Neural progenitor cell (in vitro differentiated cells): ENCODE measurements around the gene MIA2. TPM values are rescaled to one million over a fixed set of nuclear protein-coding genes. Genes with fewer than 3 reads are reported as not detected.

ENCODE experiments used
- DNase-seq: peaks from one replicate; pipeline ENCODE4 v3.0.0-alpha.2; 2016; ENCODE audit warnings: low spot score
- H2AFZ ChIP-seq: fragments of 200-600 bp; sonication (generic); replicated peaks from 2 replicates; pipeline ENCODE4 v1.6.1; 2016; ENCODE audit warnings: antibody characterized with exemption
- H3F3A ChIP-seq: fragments of 200-600 bp; sonication (generic); 2 replicates; pipeline ENCODE4 v1.6.1; 2016; ENCODE audit warnings: antibody characterized with exemption, low read depth
- H3K27ac ChIP-seq: fragments of 200-600 bp; sonication (generic); 2 replicates; pipeline ENCODE4 v1.5.1; 2016; ENCODE audit warnings: mild to moderate bottlenecking
- H3K27me3 ChIP-seq: fragments of 200-600 bp; sonication (generic); 2 replicates; pipeline ENCODE4 v1.6.1; 2016; ENCODE audit warnings: mild to moderate bottlenecking, moderate library complexity
- H3K36me3 ChIP-seq: fragments of 200-600 bp; sonication (generic); 2 replicates; pipeline ENCODE4 v1.5.1; 2016
- H3K4me1 ChIP-seq: fragments of 200-600 bp; sonication (generic); 2 replicates; pipeline ENCODE4 v1.6.1; 2016; ENCODE audit warnings: mixed run types
- H3K4me2 ChIP-seq: fragments of 200-600 bp; sonication (generic); 2 replicates; pipeline ENCODE4 v1.6.1; 2016
- H3K4me3 ChIP-seq: fragments of 200-600 bp; sonication (generic); 2 replicates; pipeline ENCODE4 v1.5.1; 2016
- H3K79me2 ChIP-seq: fragments of 200-600 bp; sonication (generic); 2 replicates; pipeline ENCODE4 v1.6.1; 2016; ENCODE audit warnings: low read depth
- H3K9ac ChIP-seq: fragments of 200-600 bp; sonication (generic); 2 replicates; pipeline ENCODE4 v1.6.1; 2016
- H3K9me3 ChIP-seq: fragments of 200-600 bp; sonication (generic); 2 replicates; pipeline ENCODE4 v1.5.1; 2016; ENCODE audit warnings: low read depth
- H4K20me1 ChIP-seq: fragments of 200-600 bp; sonication (generic); 2 replicates; pipeline ENCODE4 v1.6.1; 2016; ENCODE audit warnings: low read depth
- H3K27ac Mint-ChIP-seq: 3 replicates; pipeline ENCODE4 v1.8.0; 2021; ENCODE audit warnings: mixed read lengths
- H3K27me3 Mint-ChIP-seq: 2 replicates; pipeline ENCODE4 v1.8.0; 2022; ENCODE audit warnings: low read depth, mild to moderate bottlenecking, inconsistent platforms, moderate library complexity, mixed read lengths; ENCODE audit not compliant: insufficient read depth
- H3K36me3 Mint-ChIP-seq: 3 replicates; pipeline ENCODE4 v1.8.0; 2021; ENCODE audit warnings: mixed read lengths
- H3K4me1 Mint-ChIP-seq: 3 replicates; pipeline ENCODE4 v1.8.0; 2021; ENCODE audit warnings: mixed read lengths
- H3K4me3 Mint-ChIP-seq: 3 replicates; pipeline ENCODE4 v1.8.0; 2021; ENCODE audit warnings: mild to moderate bottlenecking, moderate library complexity, mixed read lengths
- H3K9me3 Mint-ChIP-seq: 3 replicates; pipeline ENCODE4 v1.8.0; 2020; ENCODE audit warnings: mixed read lengths
- EZH2 ChIP-seq: fragments of 200-600 bp; sonication (generic); IDR thresholded peaks from 2 replicates; pipeline ENCODE4 v1.6.1; 2017; ENCODE audit warnings: antibody characterized with exemption, mild to moderate bottlenecking, moderate library complexity
- EZH2phosphoT487 ChIP-seq: fragments of 200-600 bp; sonication (generic); IDR thresholded peaks from 2 replicates; pipeline ENCODE4 v1.6.1; 2017; ENCODE audit warnings: antibody characterized with exemption
- total RNA-seq: library from RNA; depleted of rRNA; stranded (reverse); fragments of >200 nt; gene quantifications from 2 replicates; pipeline ENCODE4 v1.2.3, GENCODE V29; 2015; ENCODE audit warnings: low replicate concordance
- TF ChIP-seq, protein P1 (sequence below): fragments of 200-600 bp; sonication (generic); IDR thresholded peaks from 2 replicates; pipeline ENCODE4 v1.5.1; 2017; ENCODE audit warnings: antibody characterized with exemption, mild to moderate bottlenecking

The MIA2 gene
- total RNA-seq, 1 donor from 2014 or later, result 13.0 TPM

DNA sequence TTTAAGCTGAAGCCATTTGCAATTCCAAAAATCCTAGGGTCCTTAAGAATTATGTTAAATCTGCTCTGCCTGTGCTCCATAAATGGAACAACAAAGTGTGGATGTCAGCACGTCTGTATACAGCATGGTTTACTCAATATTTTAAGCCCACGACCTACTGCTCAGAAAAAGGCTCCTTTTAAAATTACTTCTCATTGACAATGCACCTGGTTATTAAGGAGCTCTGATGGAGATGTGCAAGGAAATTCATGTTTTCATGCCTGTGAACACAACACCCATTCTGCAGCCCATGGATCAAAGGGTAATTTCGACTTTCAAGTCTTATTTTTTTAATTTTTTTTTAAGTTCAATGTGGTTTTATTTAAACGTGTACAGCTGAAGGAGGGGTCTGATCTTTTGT lies 150.5 kb downstream of the MIA2 start:
- TF ChIP-seq, protein P1, sequence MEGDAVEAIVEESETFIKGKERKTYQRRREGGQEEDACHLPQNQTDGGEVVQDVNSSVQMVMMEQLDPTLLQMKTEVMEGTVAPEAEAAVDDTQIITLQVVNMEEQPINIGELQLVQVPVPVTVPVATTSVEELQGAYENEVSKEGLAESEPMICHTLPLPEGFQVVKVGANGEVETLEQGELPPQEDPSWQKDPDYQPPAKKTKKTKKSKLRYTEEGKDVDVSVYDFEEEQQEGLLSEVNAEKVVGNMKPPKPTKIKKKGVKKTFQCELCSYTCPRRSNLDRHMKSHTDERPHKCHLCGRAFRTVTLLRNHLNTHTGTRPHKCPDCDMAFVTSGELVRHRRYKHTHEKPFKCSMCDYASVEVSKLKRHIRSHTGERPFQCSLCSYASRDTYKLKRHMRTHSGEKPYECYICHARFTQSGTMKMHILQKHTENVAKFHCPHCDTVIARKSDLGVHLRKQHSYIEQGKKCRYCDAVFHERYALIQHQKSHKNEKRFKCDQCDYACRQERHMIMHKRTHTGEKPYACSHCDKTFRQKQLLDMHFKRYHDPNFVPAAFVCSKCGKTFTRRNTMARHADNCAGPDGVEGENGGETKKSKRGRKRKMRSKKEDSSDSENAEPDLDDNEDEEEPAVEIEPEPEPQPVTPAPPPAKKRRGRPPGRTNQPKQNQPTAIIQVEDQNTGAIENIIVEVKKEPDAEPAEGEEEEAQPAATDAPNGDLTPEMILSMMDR, result no peak
- no peak for TF ChIP-seq EZH2
- TF ChIP-seq EZH2phosphoT487, result no peak
- Mint-ChIP-seq H3K36me3 (no peaks in the 10 kb centered on the region), H3K27ac (no peak overlapping the region), H3K4me3 (no peak overlapping the region), H3K4me1 (peaks cover 11% of the 10 kb centered on the region), H3K9me3 (peaks cover 2% of the 10 kb centered on the region), H3K27me3 (peaks cover 5% of the 10 kb centered on the region)
- Histone ChIP-seq H3K36me3 (no peaks in the 10 kb centered on the region), H3K4me3 (no peak overlapping the region), H3K27me3 (no peaks in the 10 kb centered on the region), H3F3A (no peaks in the 10 kb centered on the region), H2AFZ (no peak overlapping the region), H3K27ac (no peak overlapping the region), H3K9me3 (no peaks in the 10 kb centered on the region), H3K79me2 (no peaks in the 10 kb centered on the region), H3K9ac (no peak overlapping the region), H3K4me2 (no peak overlapping the region), H4K20me1 (no peaks in the 10 kb centered on the region), H3K4me1 (no peaks in the 10 kb centered on the region)
- DNase-seq, result no peak

DNA sequence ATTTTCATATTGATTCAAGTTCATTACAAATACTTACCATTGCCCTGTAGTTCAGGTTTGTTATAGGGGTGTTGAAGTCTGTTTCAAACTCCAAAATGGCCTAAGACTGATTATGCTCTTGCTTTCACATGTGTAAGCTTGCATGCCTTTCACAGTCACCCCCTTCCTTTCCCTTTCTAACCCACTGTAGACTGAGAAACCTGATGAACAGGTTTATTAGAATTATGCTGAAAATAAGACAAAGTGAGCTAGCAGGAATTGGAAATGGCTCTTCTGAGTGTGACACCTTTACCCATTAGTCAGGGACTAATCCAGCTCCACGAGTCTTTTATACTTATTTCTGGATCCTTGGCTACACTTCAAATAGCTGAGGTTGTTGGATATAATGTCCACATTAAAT lies 159.6 kb downstream of the MIA2 start:
- Histone ChIP-seq H4K20me1 (no peaks in the 10 kb centered on the region), H3K9me3 (no peaks in the 10 kb centered on the region), H3K27me3 (no peaks in the 10 kb centered on the region), H2AFZ (no peak overlapping the region), H3F3A (peaks cover 4% of the 10 kb centered on the region), H3K79me2 (no peaks in the 10 kb centered on the region), H3K4me3 (no peak overlapping the region), H3K4me2 (no peak overlapping the region), H3K27ac (no peak overlapping the region), H3K4me1 (peaks cover 6% of the 10 kb centered on the region), H3K9ac (no peak overlapping the region), H3K36me3 (no peaks in the 10 kb centered on the region)
- TF ChIP-seq EZH2 (no peak), EZH2phosphoT487 (no peak)
- TF ChIP-seq, protein P1, result no peak
- Mint-ChIP-seq H3K9me3 (no peaks in the 10 kb centered on the region), H3K4me1 (peaks cover 6% of the 10 kb centered on the region), H3K27ac (no peak overlapping the region), H3K36me3 (no peaks in the 10 kb centered on the region), H3K27me3 (no peaks in the 10 kb centered on the region), H3K4me3 (no peak overlapping the region)
- DNase-seq, result no peak

DNA sequence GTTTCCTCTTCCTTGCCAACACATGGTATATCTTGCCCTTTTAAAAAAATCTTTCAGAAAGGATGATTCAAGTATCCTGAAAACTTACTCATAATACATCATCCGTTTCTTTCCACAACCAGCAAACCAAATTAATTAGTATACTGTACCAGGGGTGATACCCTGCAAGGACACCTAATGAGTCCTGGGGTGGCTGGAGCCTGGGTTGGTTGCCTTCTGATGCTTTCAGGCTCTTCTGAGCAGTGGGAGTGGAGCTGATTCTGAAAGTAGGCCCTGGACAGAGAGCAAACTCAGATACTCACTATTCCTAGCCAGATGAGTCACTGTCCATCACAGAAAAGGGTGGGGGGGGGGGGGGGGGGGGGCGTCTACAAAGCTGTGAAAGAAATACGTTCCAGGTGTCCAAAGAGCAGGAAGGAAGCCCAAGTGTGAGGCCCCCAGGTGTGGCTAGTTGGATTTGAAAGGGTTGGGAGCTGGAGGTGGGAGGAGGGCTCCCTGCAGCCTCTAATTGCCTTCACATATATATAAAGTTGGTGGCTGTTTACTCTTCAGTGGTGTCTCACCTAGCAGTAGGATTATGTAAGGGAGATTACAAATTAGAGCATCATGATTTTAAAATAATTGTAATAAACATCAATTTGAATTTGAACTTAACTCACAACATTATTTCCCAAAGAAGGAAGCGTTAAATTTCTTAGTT lies 162.0 kb downstream of the MIA2 start:
- Mint-ChIP-seq H3K36me3 (peaks cover 3% of the 10 kb centered on the region), H3K4me1 (peaks cover 12% of the 10 kb centered on the region), H3K9me3 (no peaks in the 10 kb centered on the region), H3K4me3 (no peak overlapping the region), H3K27ac (no peak overlapping the region), H3K27me3 (no peaks in the 10 kb centered on the region)
- Histone ChIP-seq H3K36me3 (no peaks in the 10 kb centered on the region), H3K27me3 (no peaks in the 10 kb centered on the region), H4K20me1 (no peaks in the 10 kb centered on the region), H3K4me2 (no peak overlapping the region), H3K27ac (no peak overlapping the region), H3K79me2 (no peaks in the 10 kb centered on the region), H3K9ac (no peak overlapping the region), H3K9me3 (no peaks in the 10 kb centered on the region), H3K4me1 (no peaks in the 10 kb centered on the region), H2AFZ (no peak overlapping the region), H3K4me3 (no peak overlapping the region), H3F3A (peaks cover 4% of the 10 kb centered on the region)
- TF ChIP-seq, protein P1, result no peak
- no peak for TF ChIP-seq EZH2phosphoT487
- no peak for TF ChIP-seq EZH2
- no peak for DNase-seq
